Amniotic stem cell (primary cell): ENCODE results near the gene GRM2.

Source experiments
- DNase-seq: peaks from one replicate; lab custom pipeline; 2025; lab: John Stamatoyannopoulos, UW

GRM2 gene

GRCh38 chr3:51705276-51706020 is 1.4 kb upstream of the GRM2 start:
- DNase-seq: no peak

- no peak for DNase-seq
Observed at GRCh38 chr3:51706021-51706485, 815 bp upstream of the GRM2 start.

- DNase-seq: no peak
Observed at GRCh38 chr3:51708216-51708845, 1.5 kb downstream of the GRM2 start.

- DNase-seq: no peak
Observed at GRCh38 chr3:51709004-51709420, 2.1 kb downstream of the GRM2 start.

- DNase-seq: no peak
Observed at GRCh38 chr3:51709675-51710074, 2.8 kb downstream of the GRM2 start.

GRCh38 chr3:51710631-51711351 is 3.9 kb downstream of the GRM2 start:
- DNase-seq: no peak

- no peak for DNase-seq
Observed at GRCh38 chr3:51711352-51712037, 4.6 kb downstream of the GRM2 start.

- DNase-seq: no peak
Observed at GRCh38 chr3:51712038-51712420, 5.2 kb downstream of the GRM2 start.

GRCh38 chr3:51712511-51712931 is 5.7 kb downstream of the GRM2 start:
- DNase-seq: no peak

- no peak for DNase-seq
Observed at GRCh38 chr3:51712963-51713362, 6.1 kb downstream of the GRM2 start.

GRCh38 chr3:51715231-51715976 is 8.5 kb downstream of the GRM2 start:
- DNase-seq: no peak

GRCh38 chr3:51715977-51716294 is 9.1 kb downstream of the GRM2 start:
- no peak for DNase-seq

- no peak for DNase-seq
Observed at GRCh38 chr3:51716805-51717204, 9.9 kb downstream of the GRM2 start.

- no peak for DNase-seq
Observed at GRCh38 chr3:51717446-51717845, 10.6 kb downstream of the GRM2 start.

GRCh38 chr3:51717947-51718346 is 11.1 kb downstream of the GRM2 start:
- DNase-seq: no peak

- no peak for DNase-seq
Observed at GRCh38 chr3:51718547-51719409, 11.9 kb downstream of the GRM2 start.

- DNase-seq: no peak
Observed at GRCh38 chr3:51719410-51720025, 12.7 kb downstream of the GRM2 start.

GRCh38 chr3:51720292-51721061 is 13.6 kb downstream of the GRM2 start:
- no peak for DNase-seq

GRCh38 chr3:51721062-51721745 is 14.3 kb downstream of the GRM2 start:
- no peak for DNase-seq
